Tibial nerve (tissue), 4 donors: ENCODE results near the gene CC2D1B.

Source experiments
- EP300 ChIP-seq, 2 donors: sonication (generic); formaldehyde crosslinking; IDR thresholded peaks; one replicate each; pipeline ENCODE4 v1.6.1; 2017; ENCODE audit warnings: antibody characterized with exemption in 2 of 2, mild to moderate bottlenecking in 1 of 2
- POLR2A ChIP-seq, 2 donors: fragments of 450-650 bp; IDR thresholded peaks; one replicate each; pipeline ENCODE4 v1.6.1; 2017; ENCODE audit warnings: antibody characterized with exemption in 2 of 2, mild to moderate bottlenecking in 2 of 2, moderate library complexity in 2 of 2
- TF ChIP-seq, protein P1 (sequence below), 5 experiments: fragments of 200-600 bp in 3 of 5; fragments of 450-650 bp in 2 of 5; sonication (generic) in 3 of 5; IDR thresholded peaks; one replicate each; pipeline ENCODE4 v1.5.1; 2016 to 2019; ENCODE audit warnings: antibody characterized with exemption in 5 of 5, mild to moderate bottlenecking in 3 of 5, moderate library complexity in 2 of 5

DNA sequence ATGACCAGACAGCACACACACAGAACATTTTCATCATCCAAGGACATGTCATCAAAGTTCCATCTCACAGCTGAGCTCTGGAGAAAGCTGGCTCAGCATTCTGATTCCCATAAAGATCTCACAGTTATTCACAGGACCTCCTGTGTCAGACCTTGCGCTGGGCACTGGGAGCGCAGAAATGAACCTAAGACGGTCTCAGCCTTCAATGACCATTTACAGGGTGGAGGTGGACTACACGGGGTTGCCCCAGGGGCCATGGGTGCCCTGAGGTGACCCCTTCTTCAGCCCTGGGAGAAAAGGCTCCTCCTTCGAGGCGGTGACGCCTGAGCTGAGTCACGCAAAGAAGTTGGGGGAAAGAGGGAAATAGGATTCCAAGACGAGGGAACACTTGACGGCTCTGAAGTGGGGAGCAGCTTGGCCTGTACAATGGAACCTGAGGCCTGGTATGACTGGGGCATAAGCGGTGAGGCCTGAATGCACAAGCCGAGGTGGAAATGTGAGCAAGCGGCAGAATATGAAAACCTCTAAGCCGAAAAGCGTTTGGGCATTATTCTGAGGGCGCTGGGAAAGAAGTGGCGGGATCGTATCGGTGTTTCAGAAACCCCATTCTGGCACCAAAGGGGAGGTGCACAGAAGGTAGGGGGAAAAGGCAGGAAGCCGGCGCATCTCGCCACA is 797 bp downstream of the CC2D1B start:
- TF ChIP-seq, protein P1, sequence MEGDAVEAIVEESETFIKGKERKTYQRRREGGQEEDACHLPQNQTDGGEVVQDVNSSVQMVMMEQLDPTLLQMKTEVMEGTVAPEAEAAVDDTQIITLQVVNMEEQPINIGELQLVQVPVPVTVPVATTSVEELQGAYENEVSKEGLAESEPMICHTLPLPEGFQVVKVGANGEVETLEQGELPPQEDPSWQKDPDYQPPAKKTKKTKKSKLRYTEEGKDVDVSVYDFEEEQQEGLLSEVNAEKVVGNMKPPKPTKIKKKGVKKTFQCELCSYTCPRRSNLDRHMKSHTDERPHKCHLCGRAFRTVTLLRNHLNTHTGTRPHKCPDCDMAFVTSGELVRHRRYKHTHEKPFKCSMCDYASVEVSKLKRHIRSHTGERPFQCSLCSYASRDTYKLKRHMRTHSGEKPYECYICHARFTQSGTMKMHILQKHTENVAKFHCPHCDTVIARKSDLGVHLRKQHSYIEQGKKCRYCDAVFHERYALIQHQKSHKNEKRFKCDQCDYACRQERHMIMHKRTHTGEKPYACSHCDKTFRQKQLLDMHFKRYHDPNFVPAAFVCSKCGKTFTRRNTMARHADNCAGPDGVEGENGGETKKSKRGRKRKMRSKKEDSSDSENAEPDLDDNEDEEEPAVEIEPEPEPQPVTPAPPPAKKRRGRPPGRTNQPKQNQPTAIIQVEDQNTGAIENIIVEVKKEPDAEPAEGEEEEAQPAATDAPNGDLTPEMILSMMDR (IDR thresholded peaks at IDR 0.05): no peak
- peak in 1 of 2 donors; percentile 25 for TF ChIP-seq POLR2A (IDR thresholded peaks at IDR 0.05)
- peak in 1 of 2 donors; percentile 48 for TF ChIP-seq EP300 (IDR thresholded peaks at IDR 0.05)
